Mammary epithelial cell (primary cell): ENCODE data around the gene EMILIN3.

Source experiments
- EZH2 ChIP-seq: IDR thresholded peaks from 2 replicates; pipeline ENCODE4 v1.6.1; 2012; ENCODE audit warnings: low read length, inconsistent platforms, borderline replicate concordance
- TF ChIP-seq, protein P1 (sequence below), 2 donors: IDR thresholded peaks in 1 of 2; conservative IDR thresholded peaks in 1 of 2; 2 replicates each; pipeline ENCODE4 v1.5.1; 2011 to 2012; ENCODE audit warnings: inconsistent platforms in 2 of 2, low read length in 2 of 2, mild to moderate bottlenecking in 2 of 2, control low read depth in 1 of 2, low read depth in 1 of 2; ENCODE audit not compliant: insufficient read depth in 1 of 2; ENCODE audit errors: extremely low read depth in 1 of 2

DNA sequence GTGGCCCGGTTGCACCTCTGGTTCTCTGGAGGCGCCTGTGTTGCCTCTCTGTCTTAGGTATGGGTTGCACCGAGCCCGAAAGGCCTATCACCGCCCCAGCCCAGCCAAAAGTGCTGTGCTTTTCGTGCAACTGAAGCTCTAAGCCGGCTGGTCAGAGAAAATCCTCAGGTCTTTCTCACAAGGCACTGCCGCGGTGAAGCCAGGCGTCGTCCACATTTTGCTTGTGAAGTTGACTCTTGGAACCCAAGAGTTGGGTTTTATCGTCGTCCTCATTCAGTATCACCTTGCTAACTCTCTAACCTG, 726 bp upstream of the EMILIN3 start:
- TF ChIP-seq, protein P1, sequence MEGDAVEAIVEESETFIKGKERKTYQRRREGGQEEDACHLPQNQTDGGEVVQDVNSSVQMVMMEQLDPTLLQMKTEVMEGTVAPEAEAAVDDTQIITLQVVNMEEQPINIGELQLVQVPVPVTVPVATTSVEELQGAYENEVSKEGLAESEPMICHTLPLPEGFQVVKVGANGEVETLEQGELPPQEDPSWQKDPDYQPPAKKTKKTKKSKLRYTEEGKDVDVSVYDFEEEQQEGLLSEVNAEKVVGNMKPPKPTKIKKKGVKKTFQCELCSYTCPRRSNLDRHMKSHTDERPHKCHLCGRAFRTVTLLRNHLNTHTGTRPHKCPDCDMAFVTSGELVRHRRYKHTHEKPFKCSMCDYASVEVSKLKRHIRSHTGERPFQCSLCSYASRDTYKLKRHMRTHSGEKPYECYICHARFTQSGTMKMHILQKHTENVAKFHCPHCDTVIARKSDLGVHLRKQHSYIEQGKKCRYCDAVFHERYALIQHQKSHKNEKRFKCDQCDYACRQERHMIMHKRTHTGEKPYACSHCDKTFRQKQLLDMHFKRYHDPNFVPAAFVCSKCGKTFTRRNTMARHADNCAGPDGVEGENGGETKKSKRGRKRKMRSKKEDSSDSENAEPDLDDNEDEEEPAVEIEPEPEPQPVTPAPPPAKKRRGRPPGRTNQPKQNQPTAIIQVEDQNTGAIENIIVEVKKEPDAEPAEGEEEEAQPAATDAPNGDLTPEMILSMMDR (conservative IDR thresholded peaks at IDR 0.05 in 1 of 2, IDR thresholded peaks at IDR 0.05 in 1 of 2; ENCODE audit: extremely low read depth in 1 of 2, insufficient read depth in 1 of 2, low read depth in 1 of 2, low read length in 2 of 2): no peak
- no peak for TF ChIP-seq EZH2
